NK-92 (cell line): ENCODE measurements around the gene NCBP3.
"Not testable (repeated sequence)": the region's sequence is repeated elsewhere in the genome, so short reads cannot be mapped to it uniquely, and the experiment has no call there.

ENCODE experiments used
- DNase-seq: peaks from one replicate; lab custom pipeline; 2025; ENCODE audit not compliant: unreplicated experiment; lab: John Stamatoyannopoulos, UW

The NCBP3 gene

GRCh38 chr17:3794152-3794551 is 51.9 kb downstream of the NCBP3 start:
- DNase-seq, result not testable (repeated sequence)

- not testable (repeated sequence) for DNase-seq
These were observed 52.8 kb downstream of the NCBP3 start for GRCh38 chr17:3793258-3793657.

- DNase-seq, result no peak
These were observed 53.6 kb downstream of the NCBP3 start for GRCh38 chr17:3792481-3792880.

GRCh38 chr17:3788200-3788599 is 57.8 kb downstream of the NCBP3 start:
- no peak for DNase-seq

- not testable (repeated sequence) for DNase-seq
These were observed 60.7 kb downstream of the NCBP3 start for GRCh38 chr17:3785323-3785722.

- DNase-seq, result no peak
These were observed 63.3 kb downstream of the NCBP3 start for GRCh38 chr17:3782751-3783150.

- no peak for DNase-seq
These were observed 65.1 kb downstream of the NCBP3 start for GRCh38 chr17:3780986-3781385.

- DNase-seq, result no peak
These were observed 68.5 kb downstream of the NCBP3 start for GRCh38 chr17:3777366-3778120.

GRCh38 chr17:3773966-3774365 is 72.1 kb downstream of the NCBP3 start:
- DNase-seq, result no peak

GRCh38 chr17:3773511-3773910 is 72.5 kb downstream of the NCBP3 start:
- no peak for DNase-seq

- DNase-seq, result no peak
These were observed 73.3 kb downstream of the NCBP3 start for GRCh38 chr17:3772764-3773163.

GRCh38 chr17:3771140-3771539 is 74.9 kb downstream of the NCBP3 start:
- no peak for DNase-seq

GRCh38 chr17:3770466-3770865 is 75.6 kb downstream of the NCBP3 start:
- DNase-seq, result no peak

GRCh38 chr17:3768769-3769168 is 77.3 kb downstream of the NCBP3 start:
- no peak for DNase-seq

GRCh38 chr17:3768341-3768740 is 77.7 kb downstream of the NCBP3 start:
- no peak for DNase-seq

- DNase-seq, result no peak
These were observed 79.3 kb downstream of the NCBP3 start for GRCh38 chr17:3766779-3767178.

GRCh38 chr17:3765981-3766380 is 80.1 kb downstream of the NCBP3 start:
- no peak for DNase-seq

GRCh38 chr17:3763777-3764170 is 82.3 kb downstream of the NCBP3 start:
- DNase-seq, result no peak

- no peak for DNase-seq
These were observed 82.9 kb downstream of the NCBP3 start for GRCh38 chr17:3762922-3763776.

GRCh38 chr17:3761918-3762380 is 84.1 kb downstream of the NCBP3 start:
- no peak for DNase-seq

- no peak for DNase-seq
These were observed 84.8 kb downstream of the NCBP3 start for GRCh38 chr17:3761036-3761917.
